GM23338 (cell line): Measurements from ENCODE around the gene HIF3A. TPM values are rescaled to one million over a fixed set of nuclear protein-coding genes. Genes with fewer than 3 reads are reported as not detected.

ENCODE experiments used
- ATAC-seq: fragments of 200-7000 bp; cut with Tn5 transposase; 3 replicates; pipeline ENCODE4 v1.9.1; 2020
- DNase-seq: peaks from one replicate; pipeline ENCODE4 v3.0.0-alpha.2; 2015; ENCODE audit warnings: low spot score
- H2AFZ ChIP-seq: fragments of 200-600 bp; sonication (generic); 2 replicates; pipeline ENCODE4 v1.8.0; 2016; ENCODE audit warnings: antibody characterized with exemption, mild to moderate bottlenecking, moderate library complexity
- H3F3A ChIP-seq: fragments of 200-600 bp; sonication (generic); replicated peaks from 2 replicates; pipeline ENCODE4 v1.8.0; 2017; ENCODE audit warnings: antibody characterized with exemption, mixed run types, low read depth
- H3K27ac ChIP-seq: fragments of 200-600 bp; sonication (generic); 2 replicates; pipeline ENCODE4 v1.6.1; 2016; ENCODE audit warnings: low read depth
- H3K27me3 ChIP-seq: fragments of 200-600 bp; sonication (generic); 2 replicates; pipeline ENCODE4 v1.8.0; 2016; ENCODE audit warnings: mild to moderate bottlenecking, mixed run types, moderate library complexity; ENCODE audit not compliant: insufficient read depth
- H3K36me3 ChIP-seq: fragments of 200-600 bp; sonication (generic); 2 replicates; pipeline ENCODE4 v1.8.0; 2016; ENCODE audit warnings: mild to moderate bottlenecking; ENCODE audit not compliant: insufficient read depth
- H3K4me1 ChIP-seq: fragments of 200-600 bp; sonication (generic); 2 replicates; pipeline ENCODE4 v1.8.0; 2016; ENCODE audit warnings: mild to moderate bottlenecking, moderate library complexity; ENCODE audit not compliant: insufficient read depth
- H3K4me2 ChIP-seq: fragments of 200-600 bp; sonication (generic); 2 replicates; pipeline ENCODE4 v1.7.1; 2017; ENCODE audit warnings: mixed run types
- H3K4me3 ChIP-seq: fragments of 200-600 bp; sonication (generic); 2 replicates; pipeline ENCODE4 v1.6.1; 2016; ENCODE audit warnings: mixed run types
- H3K79me2 ChIP-seq: fragments of 200-600 bp; sonication (generic); replicated peaks from 2 replicates; pipeline ENCODE4 v1.8.0; 2017; ENCODE audit warnings: mild to moderate bottlenecking; ENCODE audit not compliant: insufficient read depth
- H3K9me2 ChIP-seq: fragments of 200-600 bp; sonication (generic); 2 replicates; pipeline ENCODE4 v1.8.0; 2017; ENCODE audit not compliant: insufficient read depth
- H4K20me1 ChIP-seq: fragments of 200-600 bp; sonication (generic); replicated peaks from 2 replicates; pipeline ENCODE4 v1.8.0; 2017; ENCODE audit warnings: mild to moderate bottlenecking; ENCODE audit not compliant: insufficient read depth
- H3K27ac Mint-ChIP-seq: 2 replicates; pipeline ENCODE4 v1.8.0; 2020; ENCODE audit warnings: inconsistent platforms, mild to moderate bottlenecking, moderate library complexity, mixed read lengths
- H3K27me3 Mint-ChIP-seq: 3 replicates; pipeline ENCODE4 v1.8.0; 2022; ENCODE audit warnings: low read depth, mild to moderate bottlenecking, moderate library complexity, mixed read lengths, inconsistent platforms; ENCODE audit not compliant: insufficient read depth, poor library complexity
- H3K36me3 Mint-ChIP-seq: 3 replicates; pipeline ENCODE4 v1.8.0; 2021; ENCODE audit warnings: low read depth, mild to moderate bottlenecking, inconsistent platforms, moderate library complexity, mixed read lengths
- H3K4me1 Mint-ChIP-seq: 3 replicates; pipeline ENCODE4 v1.8.0; 2020; ENCODE audit warnings: mild to moderate bottlenecking, inconsistent platforms, mixed read lengths
- H3K4me3 Mint-ChIP-seq: 3 replicates; pipeline ENCODE4 v1.8.0; 2021; ENCODE audit warnings: moderate library complexity, mild to moderate bottlenecking, inconsistent platforms, mixed read lengths
- H3K9me3 Mint-ChIP-seq: 3 replicates; pipeline ENCODE4 v1.8.0; 2020; ENCODE audit warnings: moderate library complexity, mild to moderate bottlenecking, inconsistent platforms, mixed read lengths
- CREB1 ChIP-seq: fragments of 250-450 bp; sonication (Bioruptor Pico); IDR thresholded peaks from 2 replicates; pipeline ENCODE4 v1.5.0; 2020; ENCODE audit warnings: low read depth, mild to moderate bottlenecking, moderate library complexity
- CTCF ChIP-seq, 2 experiments: fragments of 200-600 bp in 1 of 2; sonication (generic) in 1 of 2; conservative IDR thresholded peaks; 2 replicates each; pipeline versions ENCODE4 v1.5.1 to v1.6.1; 2016 to 2017; ENCODE audit warnings: antibody characterized with exemption in 2 of 2, low read depth in 2 of 2, mild to moderate bottlenecking in 2 of 2, moderate library complexity in 1 of 2
- EZH2 ChIP-seq: fragments of 200-600 bp; sonication (generic); IDR thresholded peaks from one replicate; pipeline ENCODE4 v1.8.0; 2017; ENCODE audit warnings: antibody characterized with exemption, mild to moderate bottlenecking, low read depth; ENCODE audit not compliant: unreplicated experiment
- NANOG ChIP-seq: IDR thresholded peaks from 2 replicates; pipeline ENCODE4 v1.6.1; 2016; ENCODE audit warnings: antibody characterized with exemption, borderline replicate concordance
- REST ChIP-seq: IDR thresholded peaks from one replicate; pipeline ENCODE4 v1.6.1; 2018; ENCODE audit warnings: antibody characterized with exemption; ENCODE audit not compliant: unreplicated experiment
- STAT1 ChIP-seq: IDR thresholded peaks from one replicate; pipeline ENCODE4 v1.6.1; 2016; ENCODE audit warnings: antibody characterized with exemption; ENCODE audit not compliant: unreplicated experiment
- ZNF462 ChIP-seq: fragments of 250-450 bp; sonication (Bioruptor Pico); IDR thresholded peaks from 2 replicates; pipeline ENCODE4 v1.5.0; 2020; ENCODE audit warnings: mild to moderate bottlenecking, moderate library complexity
- polyA plus RNA-seq: library from polyadenylated mRNA; unstranded; fragments of >200 nt; fragmentation: Nextera tagmentation; extraction: Ambion mirVana; gene quantifications from 2 replicates; pipeline ENCODE4 v1.2.1, GENCODE V29; 2016
- total RNA-seq: library from RNA; depleted of rRNA; stranded (reverse); fragments of >200 nt; shearing (Covaris generic); gene quantifications from 2 replicates; pipeline ENCODE4 v1.2.3, GENCODE V29; 2014

Gene HIF3A
- total and polyA plus RNA-seq, 2 experiments from 2014 or later = 20.4 to 70.5 TPM

- H3F3A ChIP-seq = peaks cover 14% of the 10 kb centered on the region
- H3K4me1 Mint-ChIP-seq = peaks cover 20% of the 10 kb centered on the region
- H3K36me3 ChIP-seq = no peaks in the 10 kb centered on the region; the same call in 1 of the 2 replicates
- no peaks in the 10 kb centered on the region for H3K9me3 Mint-ChIP-seq
- peak overlapping the region; percentile 39; the same call in 1 of the 2 replicates for H3K27ac Mint-ChIP-seq
- H3K79me2 ChIP-seq = no peaks in the 10 kb centered on the region
- TF ChIP-seq EZH2 = no peak
- no peak for TF ChIP-seq CREB1
- H4K20me1 ChIP-seq = no peaks in the 10 kb centered on the region; the same call in 1 of the 2 replicates
- no peak overlapping the region for H3K4me3 ChIP-seq
- H3K9me2 ChIP-seq = no peaks in the 10 kb centered on the region
- H3K27me3 Mint-ChIP-seq = peaks cover 20% of the 10 kb centered on the region
- 0 out of 2 replicates have a peak overlapping the region, but pooled peaks have one; percentile 55 for H3K27ac ChIP-seq
- DNase-seq = no peak
- ATAC-seq = peak; percentile 8; the same call in 1 of the 3 replicates
- no peak overlapping the region for H2AFZ ChIP-seq
- H3K36me3 Mint-ChIP-seq = peaks cover 46% of the 10 kb centered on the region
- H3K4me2 ChIP-seq = no peak overlapping the region
- peaks cover 2% of the 10 kb centered on the region; the same call in 1 of the 2 replicates for H3K4me1 ChIP-seq
- H3K4me3 Mint-ChIP-seq = no peak overlapping the region; the same call in 2 of the 3 replicates
- no peaks in the 10 kb centered on the region for H3K27me3 ChIP-seq
These were observed 95.5 kb downstream of the HIF3A start for GRCh38 chr19:46392252-46392801.

GRCh38 chr19:46392837-46393236 lies 96.0 kb downstream of the HIF3A start:
- H3K4me1 ChIP-seq = peaks cover 4% of the 10 kb centered on the region; the same call in 1 of the 2 replicates
- TF ChIP-seq REST (no peak), CREB1 (no peak), EZH2 (no peak), ZNF462 (no peak), STAT1 (no peak), CTCF (conservative IDR thresholded peaks at IDR 0.05; ENCODE audit: low read depth in 2 of 2) (no peak), NANOG (no peak)

More at GRCh38 chr19:46392837-46393236, 96.0 kb downstream of the HIF3A start:
- peaks cover 41% of the 10 kb centered on the region for H3K36me3 Mint-ChIP-seq
- H3K27me3 Mint-ChIP-seq = peaks cover 20% of the 10 kb centered on the region
- Histone ChIP-seq H2AFZ (no peak overlapping the region), H3F3A (peaks cover 18% of the 10 kb centered on the region), H3K36me3 (no peaks in the 10 kb centered on the region; the same call in 1 of the 2 replicates), H4K20me1 (no peaks in the 10 kb centered on the region; the same call in 1 of the 2 replicates), H3K4me3 (no peak overlapping the region), H3K27me3 (no peaks in the 10 kb centered on the region), H3K4me2 (no peak overlapping the region), H3K79me2 (no peaks in the 10 kb centered on the region), H3K9me2 (no peaks in the 10 kb centered on the region), H3K27ac (peak overlapping the region; percentile 55; the same call in 1 of the 2 replicates)
- DNase-seq (no peak), ATAC-seq (no peak)
- H3K27ac Mint-ChIP-seq = no peak overlapping the region
- H3K4me1 Mint-ChIP-seq = peaks cover 24% of the 10 kb centered on the region
- no peak overlapping the region; the same call in 2 of the 3 replicates for H3K4me3 Mint-ChIP-seq
- no peaks in the 10 kb centered on the region for H3K9me3 Mint-ChIP-seq
